ENCODE measurements around the gene THADA.

Gene THADA

GRCh38 chr2:43436431-43436830, 159.4 kb downstream of the THADA start:
- DNase-seq (ENCODE audit: low read depth) = no peak
- H3K4me3 ChIP-seq (ENCODE audit: low read length) = no peak overlapping the region
- TF ChIP-seq CTCF (conservative IDR thresholded peaks at IDR 0.05; ENCODE audit: low read depth, low read length) = no peak

GRCh38 chr2:43435746-43436145, 160.1 kb downstream of the THADA start:
- DNase-seq (ENCODE audit: low read depth) = no peak
- TF ChIP-seq CTCF (conservative IDR thresholded peaks at IDR 0.05; ENCODE audit: low read depth, low read length) = no peak
- H3K4me3 ChIP-seq (ENCODE audit: low read length) = no peak overlapping the region

- no peak overlapping the region for H3K4me3 ChIP-seq (ENCODE audit: low read length)
- DNase-seq (ENCODE audit: low read depth) = no peak
- TF ChIP-seq CTCF (conservative IDR thresholded peaks at IDR 0.05; ENCODE audit: low read depth, low read length) = no peak
These were observed 165.3 kb downstream of the THADA start for GRCh38 chr2:43430489-43430888.

GRCh38 chr2:43429369-43429768, 166.5 kb downstream of the THADA start:
- no peak overlapping the region for H3K4me3 ChIP-seq (ENCODE audit: low read length)
- no peak for DNase-seq (ENCODE audit: low read depth)
- no peak for TF ChIP-seq CTCF (conservative IDR thresholded peaks at IDR 0.05; ENCODE audit: low read depth, low read length)

- DNase-seq (ENCODE audit: low read depth) = no peak
- no peak overlapping the region for H3K4me3 ChIP-seq (ENCODE audit: low read length)
These were observed 168.8 kb downstream of the THADA start for GRCh38 chr2:43427032-43427424.

GRCh38 chr2:43426305-43427031, 169.4 kb downstream of the THADA start:
- H3K4me3 ChIP-seq (ENCODE audit: low read length) = no peak overlapping the region
- peak; percentile 88 for DNase-seq (ENCODE audit: low read depth)
- no peak for TF ChIP-seq CTCF (conservative IDR thresholded peaks at IDR 0.05; ENCODE audit: low read depth, low read length)

More at GRCh38 chr2:43427032-43427424, 168.8 kb downstream of the THADA start:
- no peak for TF ChIP-seq CTCF (conservative IDR thresholded peaks at IDR 0.05; ENCODE audit: low read depth, low read length)

- no peak for TF ChIP-seq CTCF (conservative IDR thresholded peaks at IDR 0.05; ENCODE audit: low read depth, low read length)
- DNase-seq (ENCODE audit: low read depth) = no peak
- no peak overlapping the region for H3K4me3 ChIP-seq (ENCODE audit: low read length)
These were observed 170.2 kb downstream of the THADA start for GRCh38 chr2:43425659-43426058.

Measured in retinal pigment epithelial cell (primary cell).